GM19239 (cell line): ENCODE measurements around the gene STXBP4.

Experiments used
- DNase-seq: peaks from one replicate; pipeline ENCODE4 v3.0.0; 2011; ENCODE audit warnings: low spot score; ENCODE audit not compliant: insufficient read length
- FAIRE-seq: peaks from 2 replicates; lab custom pipeline; 2011; peaks lifted over from hg19 to GRCh38; lab: Jason Lieb, UNC

STXBP4 gene

DNA sequence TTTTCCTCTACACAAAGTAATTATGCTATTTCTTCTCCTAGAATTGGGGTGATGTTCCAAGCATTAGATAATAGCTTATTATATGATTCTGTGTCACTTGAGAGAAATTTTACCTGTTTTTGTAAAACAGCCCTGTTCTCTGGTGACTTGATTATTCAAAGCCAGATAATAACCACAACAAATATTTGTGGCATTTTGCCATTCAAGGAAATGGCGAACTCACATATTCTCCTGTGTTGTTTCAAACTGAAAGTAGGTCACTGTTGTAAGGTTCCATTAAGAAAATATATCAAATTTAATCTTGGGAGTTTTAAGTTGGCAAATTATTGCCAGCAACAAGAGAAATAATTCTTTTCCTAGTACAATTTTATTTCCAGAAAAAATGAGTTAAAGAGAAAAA is 124.8 kb downstream of the STXBP4 start:
- FAIRE-seq (no peak), DNase-seq (no peak)

DNA sequence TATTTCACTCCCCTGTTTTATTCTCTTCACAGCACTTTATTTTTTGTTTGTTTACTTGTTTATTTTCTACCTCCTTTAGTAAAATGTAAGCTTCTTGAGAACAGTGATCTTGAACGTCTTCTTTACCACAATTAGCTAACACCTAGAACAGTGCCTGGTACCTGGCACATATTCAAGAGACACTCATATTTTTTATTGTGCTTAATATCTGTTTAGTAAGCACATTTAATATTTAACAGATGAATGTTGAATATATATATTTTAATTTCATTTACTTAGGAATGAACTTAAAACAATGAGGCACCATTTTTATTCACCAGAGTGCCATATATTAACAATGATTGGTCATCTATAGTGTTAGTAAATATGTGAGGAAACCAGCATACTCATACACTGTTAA is 130.2 kb downstream of the STXBP4 start:
- no peak for FAIRE-seq
- no peak for DNase-seq

DNA sequence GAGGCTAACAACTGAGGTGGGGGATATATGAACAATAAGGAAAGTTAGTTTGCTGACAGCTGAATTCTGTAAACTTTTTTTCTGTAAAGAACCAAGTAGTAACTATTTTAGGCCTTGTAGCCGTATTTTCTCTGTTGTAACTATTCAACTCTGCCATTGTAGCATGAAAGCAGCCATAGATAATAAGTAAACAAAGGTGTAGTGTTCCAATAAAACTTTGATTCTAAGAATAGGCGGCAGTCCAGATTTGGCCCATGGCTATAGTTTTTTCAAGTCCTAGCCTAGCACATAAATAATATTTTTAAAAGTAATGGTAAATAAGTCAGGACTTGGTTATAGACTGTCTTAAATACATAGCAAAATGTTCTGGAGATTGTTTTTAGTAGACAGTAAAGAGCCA is 142.0 kb downstream of the STXBP4 start:
- no peak for FAIRE-seq
- no peak for DNase-seq

DNA sequence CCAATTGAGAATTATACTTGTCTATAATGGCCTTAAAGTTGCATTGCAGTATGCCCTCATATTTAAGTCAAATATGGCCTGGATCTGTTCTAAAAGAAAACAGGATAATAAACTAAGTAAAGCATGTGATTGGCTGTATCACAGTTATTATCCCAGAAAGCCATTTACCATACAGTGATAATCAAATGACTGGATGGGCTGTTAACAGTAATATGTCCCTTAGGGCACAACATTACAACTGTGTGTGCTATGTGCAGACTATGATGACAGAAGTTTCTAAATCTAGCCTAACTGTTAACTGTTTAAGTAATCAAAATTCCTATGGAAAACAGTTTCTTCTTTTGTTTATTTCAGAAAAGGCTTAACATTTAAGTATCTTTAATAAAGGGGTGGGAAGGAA is 145.7 kb downstream of the STXBP4 start:
- FAIRE-seq = no peak

DNA sequence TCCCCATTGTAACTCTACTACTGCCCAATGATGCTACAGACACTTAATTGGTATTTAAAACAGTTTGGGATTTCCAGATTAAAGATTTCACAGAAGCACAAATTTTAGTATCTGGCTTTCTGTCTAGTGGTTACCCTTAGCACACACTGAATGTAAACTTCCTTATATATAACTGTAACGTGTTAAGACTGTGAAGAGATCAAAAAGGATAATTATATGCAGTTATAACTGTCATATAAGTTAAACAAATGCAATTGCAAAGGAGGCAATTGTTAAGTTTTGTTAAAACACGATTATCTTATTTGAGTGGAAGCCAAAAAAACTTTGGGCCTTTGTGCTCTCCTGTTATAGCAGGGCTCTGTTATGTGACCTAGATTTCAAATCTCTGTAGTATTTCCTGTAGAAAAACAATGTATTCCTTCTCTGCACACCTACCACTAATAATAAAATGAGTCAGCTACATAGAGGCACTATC is 147.9 kb downstream of the STXBP4 start:
- no peak for FAIRE-seq

More for the DNA sequence above, 145.7 kb downstream of the STXBP4 start:
- no peak for DNase-seq

DNA sequence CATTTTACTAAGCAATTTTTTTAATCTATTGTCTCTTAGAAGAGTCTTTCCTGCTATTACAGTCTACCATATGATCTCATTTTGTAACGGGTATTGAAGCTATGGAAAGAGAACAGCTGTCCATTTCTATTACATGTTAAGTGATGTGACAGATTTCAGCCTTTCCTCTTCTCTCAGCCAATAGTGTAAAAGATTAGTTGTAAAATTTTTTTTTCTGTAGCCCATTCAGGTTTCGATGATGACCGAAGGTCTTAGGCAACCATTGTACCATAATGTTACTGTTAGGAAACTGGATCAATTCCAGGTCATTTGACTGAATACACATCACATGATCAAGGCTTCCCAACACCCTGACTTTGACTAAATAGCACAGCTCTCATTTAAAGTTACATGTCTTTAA is 148.6 kb downstream of the STXBP4 start:
- FAIRE-seq = no peak

More for the DNA sequence above, 147.9 kb downstream of the STXBP4 start:
- DNase-seq = no peak

DNA sequence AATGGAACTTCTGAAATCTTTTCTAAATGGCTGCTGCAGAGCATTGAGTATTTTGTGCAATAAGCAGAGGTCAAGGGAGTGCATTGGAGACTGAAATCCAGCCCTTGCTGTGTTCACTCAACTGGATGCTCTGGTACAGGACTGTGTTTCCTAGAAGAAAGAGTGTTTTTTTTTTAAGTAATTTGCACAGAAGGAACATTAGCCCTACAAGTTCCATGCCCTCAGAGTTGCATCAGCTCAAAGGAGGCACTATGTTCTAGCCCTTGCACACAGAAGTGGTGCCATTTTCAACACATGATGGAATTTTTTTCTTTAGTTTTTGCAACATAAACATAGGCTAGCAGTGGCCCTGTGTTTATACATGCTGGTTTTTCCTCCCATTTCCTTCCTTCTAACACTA is 152.1 kb downstream of the STXBP4 start:
- DNase-seq (no peak), FAIRE-seq (no peak)

More for the DNA sequence above, 148.6 kb downstream of the STXBP4 start:
- no peak for DNase-seq

DNA sequence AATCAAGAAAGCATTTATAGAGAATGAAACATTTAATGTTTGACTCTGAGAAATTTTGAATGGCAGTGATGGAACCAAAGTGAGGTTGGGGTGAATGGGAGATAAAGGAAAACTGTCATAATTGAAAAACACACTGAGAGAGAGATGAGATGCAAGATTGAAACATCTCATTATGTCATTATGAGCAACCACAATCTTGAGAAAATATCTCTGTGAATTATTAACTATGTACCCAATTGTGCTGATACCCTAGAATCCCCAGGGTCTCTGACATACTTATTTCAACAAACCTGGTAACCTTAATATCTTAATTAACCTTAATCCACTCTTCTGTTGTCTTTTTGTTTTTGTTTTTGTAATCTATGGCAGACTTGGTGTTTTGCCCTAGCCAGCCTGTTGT is 152.7 kb downstream of the STXBP4 start:
- DNase-seq = no peak
- FAIRE-seq = no peak

DNA sequence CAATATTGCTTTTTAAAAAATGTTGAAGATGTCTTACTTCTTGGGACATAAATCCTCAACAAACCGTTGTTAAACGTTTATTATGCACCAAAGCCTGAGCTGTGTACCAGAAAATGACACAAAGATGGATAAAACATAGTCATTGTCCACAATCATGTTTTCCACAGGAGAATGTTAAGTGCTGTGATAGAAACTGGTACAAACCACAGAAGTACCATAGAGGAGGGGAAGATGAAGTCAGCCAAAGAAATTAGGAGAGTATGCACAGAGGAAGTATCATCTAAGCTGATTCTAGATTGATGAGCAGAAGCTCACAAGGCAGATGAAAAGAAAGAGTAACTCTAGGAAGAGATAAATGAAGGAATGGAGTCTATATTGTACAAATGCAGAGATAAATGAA is 153.5 kb downstream of the STXBP4 start:
- FAIRE-seq (no peak), DNase-seq (no peak)

DNA sequence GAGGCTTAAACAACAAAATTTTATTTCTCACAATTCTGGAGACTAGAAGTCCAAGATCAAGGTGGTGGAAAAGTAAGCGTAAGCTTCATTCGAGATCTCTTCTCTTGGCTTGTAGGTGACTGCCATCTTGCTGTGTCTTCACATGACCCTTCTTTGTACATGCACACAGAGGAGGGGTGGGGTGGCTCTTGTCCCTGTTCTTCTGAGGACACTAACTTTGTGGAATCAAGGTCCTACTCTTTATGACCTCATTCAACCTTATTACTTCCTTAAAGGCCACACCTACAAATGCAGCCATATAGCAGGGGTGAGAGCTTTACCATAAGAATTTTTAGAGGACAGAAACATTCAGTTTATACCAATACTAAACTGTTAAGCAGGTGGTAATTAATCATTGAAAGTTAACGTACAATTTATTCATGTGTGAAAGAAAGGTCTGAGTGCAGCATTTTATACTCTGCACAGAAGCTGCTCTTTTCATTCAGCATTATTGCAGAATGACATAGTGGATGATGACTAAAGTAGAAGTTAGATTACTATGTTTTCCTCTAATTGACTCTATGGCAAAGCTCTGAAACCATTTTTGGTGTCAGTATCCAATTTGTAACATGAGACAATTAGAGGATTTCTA is 156.3 kb downstream of the STXBP4 start:
- no peak for DNase-seq
- no peak for FAIRE-seq

DNA sequence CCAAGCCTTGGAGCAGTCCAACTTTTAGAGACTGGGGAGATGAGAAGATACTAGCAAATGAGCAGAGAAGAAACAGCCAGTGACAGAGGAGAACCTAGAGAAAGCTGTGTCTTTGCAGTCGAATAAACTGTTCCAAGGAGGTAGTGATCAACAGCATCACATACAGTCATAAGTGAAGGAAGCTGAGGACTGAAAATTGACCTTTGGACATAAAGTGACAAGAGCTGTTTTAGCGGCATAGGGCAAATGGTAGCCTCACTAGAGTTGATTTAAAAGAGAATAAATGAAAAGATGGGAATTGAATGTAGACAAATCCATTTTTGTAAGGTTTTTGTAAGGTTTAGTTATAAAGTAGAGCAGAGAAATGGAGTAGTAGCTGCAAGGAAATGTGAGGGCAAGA is 165.0 kb downstream of the STXBP4 start:
- FAIRE-seq = peak; percentile 8
- DNase-seq = no peak

DNA sequence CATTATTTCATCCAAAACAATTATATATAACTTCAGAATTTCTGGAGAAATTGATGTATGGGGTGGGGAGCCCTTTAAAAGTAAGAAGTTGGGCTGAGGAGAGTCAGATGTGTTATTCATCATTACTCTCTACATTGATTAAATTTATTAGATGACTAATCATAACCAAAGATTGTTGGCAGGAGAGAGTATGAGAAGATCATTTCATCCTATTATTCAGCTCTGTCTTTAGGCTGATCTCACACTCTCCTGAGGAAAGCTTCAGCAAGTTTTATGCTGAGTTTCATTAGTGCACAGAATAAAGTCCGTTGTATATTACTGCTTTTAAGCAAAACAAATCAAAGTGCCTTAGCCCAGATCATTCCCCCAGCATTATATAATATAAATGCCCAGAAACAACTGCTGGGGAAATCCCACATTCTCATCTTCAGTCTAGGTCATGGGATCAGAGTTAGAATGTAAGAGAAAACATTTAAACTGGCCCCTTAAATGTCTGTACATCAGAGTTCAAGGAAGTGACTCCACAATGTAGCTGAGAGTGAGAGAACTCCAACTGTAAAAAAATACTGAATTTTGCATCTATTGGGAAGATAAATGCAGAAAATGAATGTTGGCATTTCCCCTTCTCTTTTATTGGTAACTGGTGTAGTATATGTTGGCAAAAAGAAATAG is 166.1 kb downstream of the STXBP4 start:
- no peak for DNase-seq
- FAIRE-seq = no peak

DNA sequence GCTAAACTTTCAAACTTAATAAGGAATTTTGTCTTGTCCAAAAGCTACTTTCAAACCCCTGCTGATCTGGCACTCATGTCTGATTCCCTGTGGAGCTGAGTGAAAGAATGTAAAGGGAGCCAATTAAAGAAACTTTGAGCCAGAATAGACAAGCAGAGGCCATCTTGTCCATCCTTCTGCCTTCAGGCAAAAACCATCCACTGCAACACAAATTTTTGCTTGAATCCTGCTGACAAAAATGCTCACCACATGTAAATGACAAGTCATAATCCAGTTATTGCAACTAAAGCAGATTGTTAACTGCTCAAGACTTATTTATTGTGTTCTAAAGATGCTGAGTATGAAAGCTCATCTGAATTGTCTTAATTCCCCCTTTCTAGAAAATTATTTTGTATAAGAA is 172.2 kb downstream of the STXBP4 start:
- no peak for FAIRE-seq
- no peak for DNase-seq

DNA sequence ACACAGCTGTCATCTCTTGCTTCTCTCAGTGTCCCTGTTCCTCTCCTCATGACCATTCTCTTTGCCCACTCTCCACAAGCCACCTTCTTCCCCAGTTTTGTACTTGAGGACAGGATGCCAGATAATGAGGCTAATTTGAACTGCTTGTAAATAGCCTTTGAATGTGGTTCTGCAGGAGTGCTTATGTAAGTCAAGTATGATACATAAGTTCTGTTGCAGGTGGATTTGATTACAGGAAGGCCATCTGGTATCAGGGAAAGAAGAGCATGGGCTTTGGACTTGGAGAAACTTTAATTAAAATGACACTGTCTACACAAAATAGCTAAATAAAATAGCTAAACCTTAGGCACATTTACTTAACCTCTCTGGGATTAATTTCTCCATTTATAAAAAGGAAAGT is 176.0 kb downstream of the STXBP4 start:
- FAIRE-seq (no peak), DNase-seq (no peak)

DNA sequence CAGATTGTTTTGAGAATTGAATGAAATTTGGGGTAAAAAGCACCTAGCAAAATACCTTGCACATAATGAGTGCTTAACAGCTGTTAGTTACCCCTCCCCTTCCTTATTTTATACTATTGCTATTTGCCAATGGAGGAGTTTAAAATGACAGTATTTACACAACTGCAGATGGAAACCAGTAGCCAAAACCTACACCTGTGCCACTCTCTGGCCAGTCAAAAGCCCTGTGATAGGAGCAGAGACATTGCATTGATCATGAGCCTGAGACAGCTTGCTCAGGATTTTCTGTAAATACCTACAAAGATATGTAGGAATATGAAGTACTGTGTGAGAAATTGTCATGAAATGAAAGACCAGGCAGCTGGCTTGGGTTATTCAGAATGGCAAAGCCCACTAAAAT is 180.9 kb downstream of the STXBP4 start:
- DNase-seq (no peak), FAIRE-seq (no peak)

DNA sequence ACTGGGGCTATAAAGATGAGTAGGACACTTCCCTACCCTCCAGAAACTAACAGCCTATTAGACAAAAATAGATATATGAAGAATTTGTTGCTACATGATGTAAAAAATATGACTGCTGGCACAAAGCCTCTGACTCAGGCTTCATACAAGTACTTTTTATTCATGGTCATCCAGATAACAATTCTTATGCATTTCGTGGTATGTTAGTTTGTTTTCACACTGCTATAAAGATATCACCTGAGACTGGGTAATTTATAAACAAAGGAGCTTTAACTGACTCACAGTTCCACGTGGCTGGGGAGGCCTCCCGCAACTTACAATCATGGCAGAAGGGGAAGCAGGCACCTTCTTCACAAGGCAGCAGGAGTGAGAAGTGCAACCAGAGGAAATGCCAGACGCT is 183.7 kb downstream of the STXBP4 start:
- FAIRE-seq = no peak
- DNase-seq = no peak

DNA sequence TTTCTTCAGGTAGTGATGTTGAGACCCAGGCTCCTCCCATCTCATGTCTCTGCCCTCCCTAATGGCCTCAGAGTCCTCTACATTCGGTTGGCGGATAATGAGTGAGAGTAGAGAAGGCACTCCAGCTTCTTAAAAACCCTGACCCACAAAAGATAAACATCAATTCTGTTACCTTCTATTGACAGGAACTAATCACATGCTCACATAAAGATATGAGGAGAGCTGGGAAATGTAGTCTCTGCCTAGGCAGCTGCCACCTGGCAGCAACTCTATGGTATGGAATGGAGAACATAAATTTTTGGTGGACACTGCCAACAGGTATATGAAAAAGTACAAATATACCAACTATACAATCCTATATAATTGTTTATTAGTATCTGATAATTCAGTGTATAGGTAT is 185.5 kb downstream of the STXBP4 start:
- DNase-seq (no peak), FAIRE-seq (no peak)

DNA sequence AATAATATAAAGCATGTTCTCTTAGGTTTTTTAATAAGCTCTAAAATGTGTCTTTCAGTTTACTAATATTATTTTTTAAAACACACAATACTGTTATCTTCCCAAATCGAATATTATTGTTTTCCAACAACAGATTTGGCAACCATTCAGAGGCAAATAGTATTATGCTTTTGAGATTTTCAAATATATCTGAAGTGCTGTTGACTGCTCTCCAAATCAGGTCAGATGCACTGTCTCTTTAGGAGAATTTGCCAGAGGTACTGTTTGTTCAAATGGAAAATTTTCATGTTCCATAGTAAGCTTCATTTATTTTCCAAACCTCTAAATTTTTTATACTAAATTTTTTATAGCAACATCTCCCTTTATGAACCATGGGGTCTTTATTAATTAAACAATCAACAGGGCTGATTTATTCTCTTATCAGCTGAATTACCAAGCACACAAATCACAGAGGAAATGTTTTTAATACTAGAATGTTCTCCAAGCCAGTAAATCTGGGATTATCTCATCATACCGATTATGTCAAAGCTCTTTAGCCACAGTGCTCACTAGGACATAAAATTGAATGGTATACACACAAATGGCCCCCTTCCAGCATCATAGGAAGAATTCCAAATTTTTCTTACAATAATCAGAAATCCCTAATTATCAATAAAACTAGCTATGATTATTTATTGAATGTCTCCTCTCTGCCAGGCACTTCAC is 187.4 kb downstream of the STXBP4 start:
- FAIRE-seq = no peak
- no peak for DNase-seq

DNA sequence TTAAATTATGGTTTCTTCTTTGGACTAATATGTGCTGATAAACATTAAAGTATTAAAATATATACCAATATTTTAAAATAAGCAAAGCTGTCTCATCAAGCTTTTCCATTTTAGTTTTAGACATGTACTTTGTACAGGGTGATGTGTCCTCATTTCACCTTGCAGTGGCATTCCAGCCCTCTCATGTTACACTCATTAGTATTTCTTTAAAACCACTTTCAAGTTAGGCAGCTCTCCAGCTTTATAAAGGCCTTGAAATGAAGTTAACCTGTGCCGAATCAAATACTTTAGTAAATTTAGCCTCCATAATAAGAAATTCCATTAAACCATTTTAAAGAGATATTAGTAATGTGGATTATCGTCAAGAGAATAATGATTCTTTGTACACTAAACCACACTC is 188.6 kb downstream of the STXBP4 start:
- FAIRE-seq (no peak), DNase-seq (no peak)

DNA sequence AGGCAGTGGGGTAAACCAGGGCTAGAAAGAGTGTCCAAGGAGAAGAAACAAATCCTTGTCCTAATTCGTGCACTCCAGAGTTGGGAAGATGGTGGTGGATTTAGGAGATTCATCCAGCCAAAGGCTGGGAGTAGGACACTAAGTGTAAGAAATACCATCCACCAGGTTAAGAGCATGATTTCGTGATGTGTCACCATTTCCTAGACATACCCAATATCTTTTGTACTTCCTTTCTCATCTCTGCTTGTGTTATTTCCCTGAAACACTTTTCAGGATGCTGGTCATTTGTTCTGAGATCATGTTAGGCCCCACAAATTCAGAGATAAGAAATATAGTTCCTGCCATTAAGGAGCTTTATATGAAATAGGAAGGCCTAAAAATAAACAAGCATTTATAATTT is 189.9 kb downstream of the STXBP4 start:
- DNase-seq (no peak), FAIRE-seq (no peak)

DNA sequence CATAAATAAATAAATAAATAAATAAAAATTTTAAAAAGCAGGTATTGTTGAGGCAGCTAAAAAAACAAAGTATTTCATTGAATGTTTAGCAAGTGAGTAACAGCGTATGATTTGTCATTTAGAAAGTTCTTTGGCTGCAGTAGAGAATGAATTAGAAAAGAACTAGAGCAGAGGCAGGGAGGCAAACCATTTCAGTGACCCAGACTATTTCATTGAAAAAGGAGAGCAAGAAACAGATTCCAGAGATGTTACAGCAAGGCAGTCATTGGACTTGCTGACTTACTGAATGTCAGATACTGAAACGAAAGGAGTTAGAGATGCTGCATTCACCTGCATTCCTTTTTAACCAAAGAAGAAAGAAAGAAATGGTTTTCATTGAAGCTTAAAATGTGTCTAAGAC is 190.7 kb downstream of the STXBP4 start:
- DNase-seq (no peak), FAIRE-seq (no peak)
